GM18909 (cell line): ENCODE measurements around the gene MRPL40.

Experiments used
- ATAC-seq: cut with Tn5 transposase; IDR thresholded peaks from one replicate; pipeline ENCODE4 v1.9.1; 2021; ENCODE audit warnings: mild to moderate bottlenecking; ENCODE audit not compliant: unreplicated experiment, poor library complexity

The MRPL40 gene

GRCh38 chr22:19432133-19432851, at the start of gene MRPL40:
Gene MRPL40 (plus strand): TSS chr22:19432545. CDS start chr22:19432555, 10 bp downstream.
- ATAC-seq = peak; percentile 83

- no peak for ATAC-seq
Measured at GRCh38 chr22:19383292-19383691, 49.1 kb upstream of the MRPL40 start.

DNA sequence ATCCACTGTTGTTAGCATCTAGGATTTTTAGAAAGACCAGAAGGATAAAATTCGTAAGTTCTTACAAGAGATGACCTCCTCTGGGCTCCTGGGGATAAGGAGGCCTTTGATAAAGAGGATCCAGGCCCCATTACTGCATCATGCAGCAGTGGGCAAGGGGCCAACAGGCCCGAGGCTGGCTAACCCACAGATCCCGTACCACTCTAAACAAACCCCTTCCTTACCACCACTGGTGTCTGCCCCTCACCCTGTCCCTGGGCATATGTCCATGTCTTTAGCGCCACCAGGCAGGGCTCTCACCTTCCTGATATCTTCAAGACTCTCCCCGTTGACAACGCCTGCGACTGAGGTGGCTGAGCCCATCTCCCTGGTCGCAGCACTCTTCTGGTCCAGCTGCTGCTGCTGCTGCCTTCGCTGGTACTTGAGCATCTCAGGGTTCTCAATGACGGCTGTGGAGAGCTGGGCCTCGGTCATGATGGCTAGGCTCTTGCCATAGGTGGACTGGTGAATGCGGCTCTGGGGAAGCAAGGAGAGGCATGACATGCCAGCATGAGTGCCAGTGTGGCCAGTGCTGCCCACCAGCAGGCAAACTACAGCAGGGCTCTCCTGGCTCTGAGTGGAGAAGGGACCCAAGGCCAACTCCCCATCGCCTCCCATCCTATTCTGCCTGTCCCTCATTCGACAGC, 47.0 kb upstream of the MRPL40 start:
- ATAC-seq = no peak

- no peak for ATAC-seq
Measured at GRCh38 chr22:19386248-19386647, 46.1 kb upstream of the MRPL40 start.

DNA sequence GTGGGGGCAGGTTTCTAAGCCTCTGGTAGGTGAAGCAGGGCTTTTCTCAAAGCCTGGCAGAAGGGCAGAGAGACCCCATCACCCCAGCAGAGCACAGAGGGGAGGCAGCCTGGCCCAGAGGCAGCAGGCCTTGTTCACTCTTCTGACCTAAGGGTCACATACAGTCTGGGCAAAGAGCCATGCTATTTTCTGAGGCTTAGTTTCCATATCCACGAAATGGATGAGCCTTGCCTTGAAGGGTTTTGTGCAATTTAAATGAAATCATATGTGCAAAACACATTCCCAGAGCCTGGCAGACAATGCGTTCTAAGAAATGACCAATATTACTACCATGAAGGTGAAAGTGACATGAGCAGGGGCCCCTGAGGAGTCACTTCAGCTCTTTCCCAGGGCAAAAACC, 45.3 kb upstream of the MRPL40 start:
- ATAC-seq = no peak

GRCh38 chr22:19387575-19387974, 44.8 kb upstream of the MRPL40 start:
- ATAC-seq = no peak

GRCh38 chr22:19393704-19394103, 38.6 kb upstream of the MRPL40 start:
- ATAC-seq = no peak

- ATAC-seq = no peak
Measured at GRCh38 chr22:19394274-19395050, 37.9 kb upstream of the MRPL40 start.

DNA sequence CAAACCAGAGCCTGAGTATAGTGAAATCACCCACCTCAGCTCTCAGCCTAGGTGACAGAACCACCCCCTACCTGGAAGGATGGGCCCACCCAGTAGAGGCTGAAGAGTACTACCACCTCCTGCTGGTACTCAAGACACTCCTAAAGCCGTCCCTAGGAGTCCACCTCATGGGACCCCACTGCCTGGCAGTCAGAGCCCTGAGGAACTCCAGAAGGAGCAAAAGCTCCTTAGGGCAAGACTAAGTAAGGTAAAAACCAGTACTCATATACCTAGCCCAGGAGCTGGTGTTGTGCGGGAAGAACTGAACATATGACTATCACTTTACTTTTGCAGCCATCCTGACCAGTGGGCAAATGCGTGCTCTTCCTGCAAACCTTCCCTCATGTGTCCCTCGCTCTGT, 37.1 kb upstream of the MRPL40 start:
- no peak for ATAC-seq

- ATAC-seq = no peak
Measured at GRCh38 chr22:19396561-19396933, 35.8 kb upstream of the MRPL40 start.

- no peak for ATAC-seq
Measured at GRCh38 chr22:19396934-19397733, 35.2 kb upstream of the MRPL40 start.

GRCh38 chr22:19397734-19398104, 34.6 kb upstream of the MRPL40 start:
- no peak for ATAC-seq

- no peak for ATAC-seq
Measured at GRCh38 chr22:19398206-19398605, 34.1 kb upstream of the MRPL40 start.

DNA sequence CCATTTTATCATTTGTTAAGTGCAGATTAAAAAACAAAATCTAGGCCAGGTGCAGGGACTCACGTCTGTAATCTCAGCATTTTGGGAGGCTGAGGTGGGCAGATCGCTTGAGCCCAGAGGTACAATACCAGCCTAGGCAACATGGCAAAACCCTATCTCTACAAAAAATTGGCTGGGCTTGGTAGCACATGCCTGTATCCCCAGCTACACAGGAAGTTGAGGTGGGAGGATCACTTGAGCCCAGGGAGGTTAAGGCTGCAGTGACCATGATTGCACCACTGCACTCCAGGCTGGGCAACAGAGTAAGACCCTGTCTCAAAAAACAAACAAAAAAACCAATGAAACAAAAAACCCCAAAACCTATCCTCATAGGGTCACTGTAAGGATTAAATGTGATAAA, 33.7 kb upstream of the MRPL40 start:
- ATAC-seq = no peak

- no peak for ATAC-seq
Measured at GRCh38 chr22:19400881-19401280, 31.5 kb upstream of the MRPL40 start.

- no peak for ATAC-seq
Measured at GRCh38 chr22:19401483-19401882, 30.9 kb upstream of the MRPL40 start.

DNA sequence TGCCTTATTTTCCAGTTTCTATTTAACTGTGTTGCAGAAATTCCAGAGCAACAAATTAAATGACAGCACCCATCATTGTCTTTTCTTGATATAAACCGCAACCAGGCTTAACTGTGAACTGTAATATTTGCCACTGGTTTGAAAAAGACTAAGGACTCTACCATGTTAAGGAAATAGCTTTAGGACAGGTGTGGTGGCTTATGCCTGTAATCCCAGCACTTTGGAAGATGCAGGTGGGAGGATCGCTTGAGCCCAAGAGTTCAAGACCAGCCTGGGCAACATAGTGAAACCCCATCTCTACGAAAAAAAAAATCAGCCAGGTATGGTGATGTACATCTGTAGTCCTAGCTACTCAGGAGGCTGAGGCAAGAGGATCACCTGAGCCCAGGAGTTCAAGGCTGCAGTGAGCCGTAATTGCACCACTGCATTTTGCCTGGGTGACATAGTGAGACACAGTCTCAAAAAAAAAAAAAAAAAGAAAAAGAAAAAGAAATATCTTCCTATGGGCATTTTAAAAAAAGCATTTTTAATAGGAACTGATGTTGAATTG, 29.6 kb upstream of the MRPL40 start:
- ATAC-seq = no peak

DNA sequence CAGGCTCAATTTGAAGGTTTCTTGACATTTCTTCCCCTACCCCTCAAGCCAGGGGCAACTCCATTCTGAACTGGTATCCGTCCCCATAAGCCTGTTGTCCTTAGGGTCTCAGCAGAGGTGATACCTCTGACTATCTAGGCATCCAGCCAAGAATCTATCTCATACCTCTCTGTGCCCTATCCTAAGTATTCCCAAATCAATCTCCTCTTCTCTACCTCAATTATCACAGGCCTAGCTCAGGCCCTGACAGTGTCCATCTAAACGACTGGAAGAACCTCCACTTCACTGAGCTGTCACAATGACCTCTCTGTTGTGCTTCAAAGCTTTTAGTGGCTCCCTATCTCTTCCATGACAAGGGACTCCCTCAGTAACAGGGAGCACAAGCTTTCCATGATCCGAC, 27.7 kb upstream of the MRPL40 start:
- no peak for ATAC-seq

DNA sequence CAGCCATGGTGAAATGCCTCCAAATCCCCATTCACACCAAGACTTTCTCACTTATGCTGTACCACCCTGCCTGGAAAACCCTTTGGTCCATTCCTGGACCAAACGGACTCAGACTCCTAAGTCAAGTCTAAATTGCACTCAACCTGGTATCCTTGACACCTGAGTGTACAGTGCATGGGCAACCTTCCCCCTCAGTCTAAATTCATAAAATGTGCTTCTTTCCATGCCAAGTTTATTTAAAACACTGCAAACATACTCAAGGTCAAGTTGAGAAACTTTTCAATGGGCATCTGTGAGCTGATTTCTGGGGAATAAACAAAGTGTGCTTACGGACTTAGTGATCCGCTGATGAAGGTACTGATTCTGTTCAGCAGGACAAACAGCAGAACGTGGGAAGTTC, 27.2 kb upstream of the MRPL40 start:
- no peak for ATAC-seq

GRCh38 chr22:19405652-19406051, 26.7 kb upstream of the MRPL40 start:
- no peak for ATAC-seq
